Left lung (tissue), 10 donors: ENCODE measurements around the gene CCL11. TPM values are rescaled to one million over a fixed set of nuclear protein-coding genes. Genes with fewer than 3 reads are reported as not detected.

Experiments
- ATAC-seq: fragments of 200-7000 bp; cut with Tn5 transposase; one replicate; pipeline ENCODE4 v1.9.1; 2020; ENCODE audit warnings: moderate library complexity
- DNase-seq, 4 donors: peaks; one replicate each; pipeline ENCODE4 v3.0.0-alpha.2; 2013 to 2020
- H3K27ac ChIP-seq, 2 donors: fragments of 200-600 bp; sonication (generic) in 1 of 2; one replicate each; pipeline versions ENCODE4 v1.5.0 to v1.8.0; 2020 to 2021
- H3K27me3 ChIP-seq, 2 donors: fragments of 200-600 bp; sonication (generic) in 1 of 2; one replicate each; pipeline versions ENCODE4 v1.5.0 to v1.8.0; 2020 to 2021
- H3K36me3 ChIP-seq, 2 donors: fragments of 200-600 bp; sonication (generic) in 1 of 2; one replicate each; pipeline versions ENCODE4 v1.5.0 to v1.8.0; 2020 to 2021
- H3K4me1 ChIP-seq, 2 donors: fragments of 200-600 bp; one replicate each; pipeline ENCODE4 v1.8.0; 2021
- H3K4me3 ChIP-seq, 2 donors: fragments of 200-600 bp; sonication (generic) in 1 of 2; one replicate each; pipeline versions ENCODE4 v1.5.0 to v1.8.0; 2020 to 2021; ENCODE audit warnings: mild to moderate bottlenecking in 1 of 2
- H3K9me3 ChIP-seq, 2 donors: fragments of 200-600 bp; sonication (generic) in 1 of 2; one replicate each; pipeline versions ENCODE4 v1.5.0 to v1.8.0; 2020 to 2021
- intact Hi-C, 2 donors: fragments of 100-400 bp; cut with DNase I; formaldehyde crosslinking; loops; one replicate each; pipeline versions ENCODE4 v1.11.2 to v1.14.2; 2022
- polyA plus RNA-seq, 6 donors: library from polyadenylated mRNA; unstranded; fragments of 120-200 nt; gene quantifications; one replicate each; pipeline ENCODE4 v1.2.1, GENCODE V29; 2013; ENCODE audit not compliant: insufficient read length in 6 of 6
- total RNA-seq, 2 donors: library from RNA; stranded (reverse); fragmentation: NEBNext Ultra II Directional; extraction: Animal tissue kit (Norgen Biotek cat#: 25700); gene quantifications; one replicate each; pipeline ENCODE4 v1.2.1, GENCODE V29; 2021
- TF ChIP-seq, protein P1 (sequence below), 2 donors: fragments of 200-600 bp; sonication (generic) in 1 of 2; IDR thresholded peaks; one replicate each; pipeline versions ENCODE4 v1.5.0 to v1.8.0; 2021; ENCODE audit warnings: antibody characterized with exemption in 2 of 2
- donor health status: DM: no; HTN: yes; CAD: no.
- donor health status: DM: no; HTN: no; CAD: no.

The CCL11 gene
- total and polyA plus RNA-seq, 8 donors, result 0.20 to 0.99 (median 0.39) TPM

DNA sequence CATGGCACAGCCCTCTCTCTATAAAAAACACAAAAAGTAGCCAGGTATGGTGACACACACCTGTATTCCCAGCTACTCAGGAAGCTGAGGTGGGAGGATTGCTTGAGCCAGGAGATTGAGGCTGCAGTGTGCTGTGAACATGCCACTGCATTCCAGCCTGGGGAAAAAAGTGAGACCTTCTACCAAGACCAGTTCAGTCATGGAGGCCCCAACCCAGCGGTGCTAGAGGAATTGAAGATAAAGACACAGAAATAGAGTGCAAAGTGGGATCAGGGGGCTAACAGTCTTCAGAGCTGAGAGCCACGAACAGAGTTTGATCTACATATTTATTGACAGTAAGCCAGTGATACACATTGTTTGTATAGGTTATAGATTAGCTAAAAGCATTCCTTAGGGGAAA lies 18.1 kb downstream of the CCL11 start:
- DNase-seq (no peak), ATAC-seq (no peak)
- Histone ChIP-seq H3K36me3 (no peaks in the 10 kb centered on the region), H3K9me3 (no peaks in the 10 kb centered on the region), H3K4me1 (peaks cover 3 to 27% of the 10 kb centered on the region in 2 donors), H3K27me3 (no peaks in the 10 kb centered on the region), H3K4me3 (no peak overlapping the region), H3K27ac (no peak overlapping the region)
- intact Hi-C loops, result no loop called here
- TF ChIP-seq, protein P1, sequence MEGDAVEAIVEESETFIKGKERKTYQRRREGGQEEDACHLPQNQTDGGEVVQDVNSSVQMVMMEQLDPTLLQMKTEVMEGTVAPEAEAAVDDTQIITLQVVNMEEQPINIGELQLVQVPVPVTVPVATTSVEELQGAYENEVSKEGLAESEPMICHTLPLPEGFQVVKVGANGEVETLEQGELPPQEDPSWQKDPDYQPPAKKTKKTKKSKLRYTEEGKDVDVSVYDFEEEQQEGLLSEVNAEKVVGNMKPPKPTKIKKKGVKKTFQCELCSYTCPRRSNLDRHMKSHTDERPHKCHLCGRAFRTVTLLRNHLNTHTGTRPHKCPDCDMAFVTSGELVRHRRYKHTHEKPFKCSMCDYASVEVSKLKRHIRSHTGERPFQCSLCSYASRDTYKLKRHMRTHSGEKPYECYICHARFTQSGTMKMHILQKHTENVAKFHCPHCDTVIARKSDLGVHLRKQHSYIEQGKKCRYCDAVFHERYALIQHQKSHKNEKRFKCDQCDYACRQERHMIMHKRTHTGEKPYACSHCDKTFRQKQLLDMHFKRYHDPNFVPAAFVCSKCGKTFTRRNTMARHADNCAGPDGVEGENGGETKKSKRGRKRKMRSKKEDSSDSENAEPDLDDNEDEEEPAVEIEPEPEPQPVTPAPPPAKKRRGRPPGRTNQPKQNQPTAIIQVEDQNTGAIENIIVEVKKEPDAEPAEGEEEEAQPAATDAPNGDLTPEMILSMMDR (IDR thresholded peaks at IDR 0.05), result no peak

DNA sequence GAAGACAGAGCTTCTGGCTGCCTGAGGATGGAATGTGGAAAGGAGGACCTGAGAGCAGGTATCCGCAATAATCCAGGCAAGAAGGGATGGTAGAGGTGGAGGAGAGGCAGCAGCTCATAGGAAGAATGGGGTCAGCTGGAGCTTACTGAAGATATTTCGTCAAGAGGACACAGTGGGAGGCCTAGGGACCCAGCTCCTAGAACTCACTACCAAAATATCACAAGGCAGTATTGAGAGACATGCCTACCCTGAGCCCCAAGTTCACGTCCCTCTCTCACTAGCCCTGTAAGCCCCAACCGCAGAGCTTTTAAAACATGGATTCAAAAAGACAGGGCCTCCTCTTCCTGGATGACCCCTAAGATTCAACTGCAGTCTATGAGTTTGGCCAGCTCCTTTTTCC lies 19.5 kb downstream of the CCL11 start:
- ATAC-seq, result no peak
- Histone ChIP-seq H3K27ac (no peak overlapping the region), H3K27me3 (no peaks in the 10 kb centered on the region), H3K4me3 (no peak overlapping the region), H3K36me3 (no peaks in the 10 kb centered on the region), H3K9me3 (no peaks in the 10 kb centered on the region), H3K4me1 (peaks cover 3 to 29% of the 10 kb centered on the region in 2 donors)
- TF ChIP-seq, protein P1 (IDR thresholded peaks at IDR 0.05), result no peak
- intact Hi-C loops, result loop anchor here in 1 of 2 donors (5.0 kb wide), 1 partner anchor 103 kb away; no protein-coding TSS in a partner anchor
- DNase-seq, result no peak

DNA sequence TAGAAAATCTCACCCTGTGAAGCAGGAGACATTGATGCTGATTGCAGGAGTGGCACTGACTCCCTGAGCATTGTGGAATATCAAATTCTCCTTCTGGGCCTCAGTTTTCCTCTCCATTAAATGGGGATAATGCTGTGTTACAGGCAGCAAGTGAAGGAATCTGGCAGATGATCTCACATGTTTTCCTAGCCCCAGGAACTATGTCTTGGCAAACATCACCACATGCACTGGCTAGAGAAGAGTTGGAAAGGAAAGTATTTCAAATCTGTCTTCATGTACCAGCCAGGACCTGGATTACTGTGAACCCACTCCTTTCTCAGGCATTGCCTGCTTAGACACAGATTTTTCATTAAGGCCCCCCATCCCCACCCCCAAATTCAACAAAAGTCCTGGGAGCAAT lies 20.1 kb downstream of the CCL11 start:
- Histone ChIP-seq H3K9me3 (no peaks in the 10 kb centered on the region), H3K4me1 (peaks cover 3 to 29% of the 10 kb centered on the region in 2 donors), H3K4me3 (no peak overlapping the region), H3K36me3 (no peaks in the 10 kb centered on the region), H3K27me3 (no peaks in the 10 kb centered on the region), H3K27ac (no peak overlapping the region)
- TF ChIP-seq, protein P1 (IDR thresholded peaks at IDR 0.05), result no peak
- DNase-seq (no peak), ATAC-seq (no peak)
- intact Hi-C loops, result loop anchor here in 1 of 2 donors (5.0 kb wide), 1 partner anchor 103 kb away; no protein-coding TSS in a partner anchor

DNA sequence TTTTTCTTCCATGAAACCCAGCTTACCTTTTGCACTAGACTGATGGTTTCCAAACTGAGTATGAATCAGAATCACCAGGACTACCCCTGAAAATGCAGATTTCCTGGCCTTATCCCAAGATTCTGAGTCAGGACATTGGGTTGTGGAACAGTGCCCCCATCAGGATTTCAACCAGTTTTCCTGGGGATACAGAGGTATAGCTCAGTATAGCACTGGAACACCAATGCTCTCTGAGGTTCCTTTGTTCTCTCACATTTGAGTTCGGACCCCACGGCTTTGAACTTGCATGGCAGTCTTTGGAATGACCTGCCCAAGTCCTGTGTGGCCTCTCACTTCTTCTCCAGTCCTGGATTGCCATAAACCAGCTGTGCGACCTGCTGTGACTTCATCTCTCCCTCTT lies 20.9 kb downstream of the CCL11 start:
- no peaks in the 10 kb centered on the region for H3K9me3 ChIP-seq
- TF ChIP-seq, protein P1 (IDR thresholded peaks at IDR 0.05), result peak in 1 of 2 donors; percentile 42
- ATAC-seq (peak; percentile 88), DNase-seq (no peak)
- peak overlapping the region in 1 of 2 donors; percentile 42 for H3K27ac ChIP-seq
- intact Hi-C loops, result loop anchor here in 1 of 2 donors (5.0 kb wide), 1 partner anchor 104 kb away; no protein-coding TSS in a partner anchor
- H3K27me3 ChIP-seq, result no peaks in the 10 kb centered on the region
- H3K4me3 ChIP-seq, result no peak overlapping the region
- no peaks in the 10 kb centered on the region for H3K36me3 ChIP-seq
- peaks cover 0 to 29% of the 10 kb centered on the region in 2 donors for H3K4me1 ChIP-seq

DNA sequence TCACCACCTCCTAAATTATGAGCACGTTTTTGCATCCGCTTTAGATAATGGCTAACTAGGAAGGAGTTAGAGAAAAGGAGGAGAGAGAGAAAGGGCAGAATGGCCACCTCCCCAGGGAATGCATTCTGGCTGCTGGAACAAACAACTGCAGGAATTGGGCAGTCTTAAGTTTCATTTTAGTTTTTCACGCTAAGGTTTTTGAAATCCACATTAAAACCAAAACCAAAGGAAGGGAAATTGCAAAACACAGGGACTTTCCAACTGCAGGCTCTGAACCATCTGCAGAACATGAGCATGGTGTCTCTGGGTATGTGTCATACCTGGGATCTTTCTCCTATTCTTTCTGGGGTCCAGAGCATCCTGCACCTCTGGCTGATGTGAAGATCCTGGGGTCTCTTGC lies 21.6 kb downstream of the CCL11 start:
- Histone ChIP-seq H3K4me3 (no peak overlapping the region), H3K9me3 (no peaks in the 10 kb centered on the region), H3K27ac (peak overlapping the region in 1 of 2 donors; percentile 42), H3K4me1 (peaks cover 0 to 29% of the 10 kb centered on the region in 2 donors), H3K36me3 (no peaks in the 10 kb centered on the region), H3K27me3 (no peaks in the 10 kb centered on the region)
- ATAC-seq (peak; percentile 40), DNase-seq (no peak)
- TF ChIP-seq, protein P1 (IDR thresholded peaks at IDR 0.05), result no peak
- intact Hi-C loops, result loop anchor here in 1 of 2 donors (5.0 kb wide), 1 partner anchor 105 kb away; no protein-coding TSS in a partner anchor
